Osteoblast (primary cell): ENCODE results near the gene TMCC1. TPM values are rescaled to one million over a fixed set of nuclear protein-coding genes. Genes with fewer than 3 reads are reported as not detected.

ENCODE experiments used
- DNase-seq: peaks from one replicate; pipeline ENCODE4 v3.0.0; 2011; ENCODE audit warnings: low spot score, mixed read lengths; ENCODE audit not compliant: insufficient read length; ENCODE audit errors: missing footprints
- H2AFZ ChIP-seq: 2 replicates; pipeline ENCODE4 v1.6.0; 2011; ENCODE audit warnings: mild to moderate bottlenecking, low read length
- H3K27ac ChIP-seq: 2 replicates; pipeline ENCODE4 v1.5.1; 2011; ENCODE audit warnings: mild to moderate bottlenecking, low read depth, low read length, moderate library complexity
- H3K27me3 ChIP-seq: 2 replicates; pipeline ENCODE4 v1.6.0; 2012; ENCODE audit warnings: mild to moderate bottlenecking, control low read depth, inconsistent platforms, low read length, moderate library complexity; ENCODE audit not compliant: insufficient read depth
- H3K36me3 ChIP-seq: 2 replicates; pipeline ENCODE4 v1.5.1; 2011; ENCODE audit warnings: mild to moderate bottlenecking, low read length, control low read depth, moderate library complexity; ENCODE audit not compliant: insufficient read depth
- H3K4me1 ChIP-seq: 2 replicates; pipeline ENCODE4 v1.5.1; 2011; ENCODE audit warnings: mild to moderate bottlenecking, low read length, control low read depth, moderate library complexity; ENCODE audit not compliant: insufficient read depth
- H3K4me2 ChIP-seq: 2 replicates; pipeline ENCODE4 v1.6.0; 2011; ENCODE audit warnings: mild to moderate bottlenecking, low read length; ENCODE audit not compliant: insufficient read depth
- H3K4me3 ChIP-seq: fragments of 200-600 bp; sonication (generic); 3 replicates; pipeline ENCODE4 v1.5.1; 2012; ENCODE audit warnings: mild to moderate bottlenecking, low read length, inconsistent platforms; ENCODE audit not compliant: insufficient read depth
- H3K79me2 ChIP-seq: 2 replicates; pipeline ENCODE4 v1.6.0; 2012; ENCODE audit warnings: mild to moderate bottlenecking, low read length, control low read depth, inconsistent platforms; ENCODE audit not compliant: insufficient read depth
- H3K9me3 ChIP-seq: 2 replicates; pipeline ENCODE4 v1.5.1; 2011; ENCODE audit warnings: low read depth, low read length, control low read depth
- H4K20me1 ChIP-seq: 2 replicates; pipeline ENCODE4 v1.6.0; 2012; ENCODE audit warnings: mild to moderate bottlenecking, low read length, control low read depth; ENCODE audit not compliant: insufficient read depth
- total RNA-seq: library from RNA; depleted of rRNA; stranded (reverse); fragments of >200 nt; gene quantifications from 2 replicates; pipeline ENCODE4 v1.2.3, GENCODE V29; 2012
- TF ChIP-seq, protein P1 (sequence below): IDR thresholded peaks from 2 replicates; pipeline ENCODE4 v1.5.1; 2011; ENCODE audit warnings: mild to moderate bottlenecking, low read depth, low read length, moderate library complexity; ENCODE audit errors: extremely low read depth

The TMCC1 gene
- total RNA-seq, 1 donor: 17.4 TPM

DNA sequence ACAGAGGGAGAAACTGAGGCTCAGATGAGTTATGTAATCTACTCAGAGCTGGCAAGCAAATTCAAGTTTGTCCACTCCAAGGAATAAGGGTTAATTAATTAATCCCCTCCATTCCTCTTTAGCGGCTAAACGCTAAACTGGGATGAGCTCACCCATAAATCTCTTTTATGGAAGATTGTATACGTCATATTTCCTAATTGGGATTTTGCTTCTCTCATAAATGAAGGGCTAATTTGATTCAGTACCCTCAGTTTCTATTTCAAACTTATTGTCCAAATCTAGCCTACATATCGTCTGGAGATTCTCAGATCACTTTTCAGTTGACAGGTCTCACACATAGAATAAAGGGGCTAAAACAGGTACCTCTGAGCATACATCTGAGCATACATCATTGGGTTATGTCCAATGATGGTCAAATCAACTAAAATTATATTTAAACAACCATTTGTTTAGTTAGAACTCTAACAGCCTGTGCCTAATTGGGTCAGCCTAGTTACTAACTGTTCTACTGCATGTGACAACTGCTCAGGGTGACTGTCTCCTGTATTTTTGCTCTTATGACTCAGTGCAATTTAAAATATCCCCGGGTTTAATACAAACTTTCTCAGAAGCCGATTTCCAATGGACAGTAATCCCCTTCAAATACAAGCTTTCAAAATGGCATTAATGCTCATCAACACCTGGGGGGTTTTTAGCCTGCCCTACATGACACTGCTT, 229.4 kb downstream of the TMCC1 start:
- Histone ChIP-seq H3K4me2 (peak overlapping the region; percentile 50), H3K9me3 (no peaks in the 10 kb centered on the region), H4K20me1 (no peaks in the 10 kb centered on the region), H2AFZ (no peak overlapping the region), H3K27me3 (no peaks in the 10 kb centered on the region), H3K4me3 (no peak overlapping the region), H3K36me3 (no peaks in the 10 kb centered on the region), H3K79me2 (peaks cover 8% of the 10 kb centered on the region), H3K4me1 (peaks cover 30% of the 10 kb centered on the region), H3K27ac (peak overlapping the region; percentile 57)
- TF ChIP-seq, protein P1, sequence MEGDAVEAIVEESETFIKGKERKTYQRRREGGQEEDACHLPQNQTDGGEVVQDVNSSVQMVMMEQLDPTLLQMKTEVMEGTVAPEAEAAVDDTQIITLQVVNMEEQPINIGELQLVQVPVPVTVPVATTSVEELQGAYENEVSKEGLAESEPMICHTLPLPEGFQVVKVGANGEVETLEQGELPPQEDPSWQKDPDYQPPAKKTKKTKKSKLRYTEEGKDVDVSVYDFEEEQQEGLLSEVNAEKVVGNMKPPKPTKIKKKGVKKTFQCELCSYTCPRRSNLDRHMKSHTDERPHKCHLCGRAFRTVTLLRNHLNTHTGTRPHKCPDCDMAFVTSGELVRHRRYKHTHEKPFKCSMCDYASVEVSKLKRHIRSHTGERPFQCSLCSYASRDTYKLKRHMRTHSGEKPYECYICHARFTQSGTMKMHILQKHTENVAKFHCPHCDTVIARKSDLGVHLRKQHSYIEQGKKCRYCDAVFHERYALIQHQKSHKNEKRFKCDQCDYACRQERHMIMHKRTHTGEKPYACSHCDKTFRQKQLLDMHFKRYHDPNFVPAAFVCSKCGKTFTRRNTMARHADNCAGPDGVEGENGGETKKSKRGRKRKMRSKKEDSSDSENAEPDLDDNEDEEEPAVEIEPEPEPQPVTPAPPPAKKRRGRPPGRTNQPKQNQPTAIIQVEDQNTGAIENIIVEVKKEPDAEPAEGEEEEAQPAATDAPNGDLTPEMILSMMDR: no peak
- no peak for DNase-seq

DNA sequence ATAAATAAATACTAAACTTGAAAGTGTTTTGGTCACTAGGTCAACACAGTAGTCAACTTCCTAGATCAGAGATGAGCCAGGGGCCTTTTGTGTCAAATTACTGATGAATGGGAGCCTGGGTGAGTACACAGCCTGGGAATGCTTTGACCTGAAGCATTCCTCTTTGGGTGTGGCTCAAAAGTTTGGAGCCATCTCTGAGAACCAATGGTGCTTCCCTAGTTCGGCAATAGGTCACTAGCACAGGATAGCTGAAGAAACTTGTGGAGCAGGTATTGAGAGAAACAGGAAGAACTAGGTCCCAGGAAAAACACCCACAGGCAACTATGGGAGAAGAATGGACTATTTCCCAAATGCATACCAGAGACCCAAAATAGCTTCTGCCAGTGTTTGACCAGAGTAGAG, 230.5 kb downstream of the TMCC1 start:
- TF ChIP-seq, protein P1: no peak
- Histone ChIP-seq H3K4me2 (no peak overlapping the region), H3K4me1 (peaks cover 34% of the 10 kb centered on the region), H3K79me2 (peaks cover 9% of the 10 kb centered on the region), H3K4me3 (no peak overlapping the region), H4K20me1 (no peaks in the 10 kb centered on the region), H3K27ac (no peak overlapping the region), H3K36me3 (no peaks in the 10 kb centered on the region), H3K9me3 (no peaks in the 10 kb centered on the region), H3K27me3 (no peaks in the 10 kb centered on the region), H2AFZ (no peak overlapping the region)
- DNase-seq: no peak

DNA sequence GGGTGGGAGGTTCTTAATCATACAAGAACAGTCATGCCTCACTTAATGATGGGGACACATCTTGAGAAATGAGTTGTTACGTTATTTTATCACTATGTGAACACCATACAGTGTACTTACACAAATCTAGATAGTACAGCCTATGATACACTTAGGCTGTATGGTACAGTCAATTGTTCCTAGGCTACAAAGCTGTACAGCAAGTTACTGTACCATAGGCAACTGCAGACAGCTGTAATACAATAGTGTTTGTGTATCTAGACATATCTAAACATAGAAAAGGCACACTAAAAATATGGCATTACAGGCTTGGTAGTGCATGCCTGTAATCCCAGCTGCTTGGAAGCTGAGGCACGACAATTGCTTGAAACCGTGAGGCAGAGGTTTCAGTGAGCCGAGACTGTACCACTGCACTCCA, 231.3 kb downstream of the TMCC1 start:
- no peak for DNase-seq
- Histone ChIP-seq H3K36me3 (no peaks in the 10 kb centered on the region), H3K27me3 (no peaks in the 10 kb centered on the region), H2AFZ (no peak overlapping the region), H3K79me2 (peaks cover 11% of the 10 kb centered on the region), H3K4me2 (no peak overlapping the region), H3K27ac (no peak overlapping the region), H4K20me1 (no peaks in the 10 kb centered on the region), H3K4me1 (peaks cover 43% of the 10 kb centered on the region), H3K4me3 (no peak overlapping the region), H3K9me3 (no peaks in the 10 kb centered on the region)
- TF ChIP-seq, protein P1: no peak

DNA sequence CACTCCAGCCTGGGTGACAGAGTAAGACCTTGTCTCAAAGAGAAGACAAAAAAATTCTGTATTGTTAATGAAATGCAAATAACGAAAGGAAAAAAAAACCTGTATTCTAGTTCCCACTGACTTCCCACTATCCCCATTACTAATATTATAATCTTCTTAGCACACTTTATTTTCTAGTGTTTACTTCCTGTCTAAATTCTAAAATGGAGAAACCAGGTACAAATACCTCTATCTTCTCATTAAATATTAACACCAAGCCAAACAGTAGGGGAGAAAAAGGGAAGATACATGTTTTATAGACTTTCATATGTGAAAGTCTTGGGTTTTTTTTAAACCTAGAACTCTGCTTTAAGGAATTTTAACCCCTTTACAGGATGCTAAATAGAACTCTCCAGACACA, 231.7 kb downstream of the TMCC1 start:
- Histone ChIP-seq H3K4me1 (peaks cover 47% of the 10 kb centered on the region), H3K27ac (no peak overlapping the region), H2AFZ (no peak overlapping the region), H3K9me3 (no peaks in the 10 kb centered on the region), H3K4me2 (no peak overlapping the region), H3K36me3 (no peaks in the 10 kb centered on the region), H3K79me2 (peaks cover 11% of the 10 kb centered on the region), H3K27me3 (no peaks in the 10 kb centered on the region), H4K20me1 (no peaks in the 10 kb centered on the region), H3K4me3 (no peak overlapping the region)
- no peak for DNase-seq
- TF ChIP-seq, protein P1: no peak
